Keratinocyte (primary cell): ENCODE results near the gene PHF12. TPM values are rescaled to one million over a fixed set of nuclear protein-coding genes. Genes with fewer than 3 reads are reported as not detected.
A peak's percentile ranks its signal among the peaks of the same experiment; 100 is the strongest.

ENCODE experiments used
- DNase-seq: peaks from one replicate; pipeline ENCODE4 v3.0.0-alpha.2; 2011; ENCODE audit warnings: low read depth, missing footprints, low spot score
- FAIRE-seq: peaks from 2 replicates; lab custom pipeline; 2011; peaks lifted over from hg19 to GRCh38; lab: Jason Lieb, UNC
- H2AFZ ChIP-seq: 2 replicates; pipeline ENCODE4 v1.6.0; 2012; ENCODE audit warnings: low read length, control low read depth, inconsistent platforms; ENCODE audit not compliant: control insufficient read depth
- H3K27ac ChIP-seq: 2 replicates; pipeline ENCODE4 v1.5.1; 2011; ENCODE audit warnings: low read length; ENCODE audit not compliant: control insufficient read depth, insufficient read depth
- H3K27me3 ChIP-seq: 3 replicates; pipeline ENCODE4 v1.6.0; 2011; ENCODE audit warnings: low read length; ENCODE audit not compliant: control insufficient read depth, insufficient read depth; ENCODE audit errors: extremely low read depth
- H3K36me3 ChIP-seq, 2 experiments: 2 replicates in 1 of 2; 3 replicates in 1 of 2; pipeline ENCODE4 v1.5.1; 2011; ENCODE audit warnings: low read length in 2 of 2, mild to moderate bottlenecking in 1 of 2; ENCODE audit not compliant: control insufficient read depth in 2 of 2, insufficient read depth in 2 of 2; ENCODE audit errors: extremely low read depth in 1 of 2
- H3K4me1 ChIP-seq: 3 replicates; pipeline ENCODE4 v1.5.1; 2011; ENCODE audit warnings: low read length; ENCODE audit not compliant: control insufficient read depth, insufficient read depth; ENCODE audit errors: extremely low read depth
- H3K4me2 ChIP-seq: 3 replicates; pipeline ENCODE4 v1.6.0; 2011; ENCODE audit warnings: low read depth, low read length; ENCODE audit not compliant: control insufficient read depth, insufficient read depth; ENCODE audit errors: extremely low read depth
- H3K4me3 ChIP-seq, 3 experiments: fragments of 200-600 bp in 1 of 3; sonication (generic) in 1 of 3; 2 replicates in 2 of 3; 3 replicates in 1 of 3; pipeline ENCODE4 v1.5.1; 2011 to 2016; ENCODE audit warnings: low read length in 3 of 3, mild to moderate bottlenecking in 3 of 3, control low read depth in 2 of 3, inconsistent platforms in 1 of 3, low read depth in 1 of 3, mixed read lengths in 1 of 3, mixed run types in 1 of 3, moderate library complexity in 1 of 3; ENCODE audit not compliant: control insufficient read depth in 2 of 3, insufficient read depth in 2 of 3; ENCODE audit errors: extremely low read depth in 1 of 3
- H3K79me2 ChIP-seq: 2 replicates; pipeline ENCODE4 v1.6.0; 2012; ENCODE audit warnings: low read length; ENCODE audit not compliant: control insufficient read depth, insufficient read depth
- H3K9ac ChIP-seq: 3 replicates; pipeline ENCODE4 v1.6.0; 2011; ENCODE audit warnings: low read length; ENCODE audit not compliant: control insufficient read depth, insufficient read depth; ENCODE audit errors: extremely low read depth
- H3K9me1 ChIP-seq: 3 replicates; pipeline ENCODE4 v1.6.0; 2011; ENCODE audit warnings: low read length; ENCODE audit not compliant: control insufficient read depth, insufficient read depth; ENCODE audit errors: extremely low read depth
- H3K9me3 ChIP-seq: 2 replicates; pipeline ENCODE4 v1.5.1; 2012; ENCODE audit warnings: low read depth, low read length; ENCODE audit not compliant: control insufficient read depth
- H4K20me1 ChIP-seq: 3 replicates; pipeline ENCODE4 v1.6.0; 2011; ENCODE audit warnings: low read length; ENCODE audit not compliant: control insufficient read depth, insufficient read depth; ENCODE audit errors: extremely low read depth
- EZH2 ChIP-seq: IDR thresholded peaks from one replicate; pipeline ENCODE4 v1.6.1; 2012; ENCODE audit warnings: inconsistent platforms, mild to moderate bottlenecking, low read length, moderate library complexity
- dilution Hi-C: fragments of 300-500 bp; cut with MboI; formaldehyde crosslinking; loops from one replicate; pipeline ENCODE4 v1.7.0; 2020; ENCODE audit warnings: low sequenced_read_pairs; ENCODE audit not compliant: extremely low pct_ligation_motif_present
- polyA plus RNA-seq, 5 experiments: library from polyadenylated mRNA; depleted of rRNA in 3 of 5; stranded (reverse) in 3 of 5; stranded (forward) in 1 of 5; unstranded in 1 of 5; fragments of >200 nt; gene quantifications; 1 replicate in 1 of 5; 2 replicates in 3 of 5; 3 replicates in 1 of 5; pipeline versions ENCODE4 v1.2.1 to v1.2.3, GENCODE V29; 2011 to 2012; ENCODE audit warnings: missing spikeins in 2 of 5, low read depth in 1 of 5, low replicate concordance in 1 of 5
- TF ChIP-seq, protein P1 (sequence below), 3 experiments: IDR thresholded peaks in 1 of 3; conservative IDR thresholded peaks in 1 of 3; optimal IDR thresholded peaks in 1 of 3; 2 replicates in 2 of 3; 3 replicates in 1 of 3; pipeline versions ENCODE3 to v1.5.1; 2011; ENCODE audit warnings: low read length in 3 of 3, mild to moderate bottlenecking in 3 of 3, moderate library complexity in 2 of 3, control low read depth in 1 of 3, inconsistent platforms in 1 of 3; ENCODE audit not compliant: insufficient read depth in 2 of 3; ENCODE audit errors: extremely low read depth in 1 of 3

Gene PHF12
- polyA plus RNA-seq, 1 donor (not counting 4 experiments of a cell fraction or from before 2014, with no cell fraction given), result 9.6 TPM

- Histone ChIP-seq H3K4me1 (peaks cover 42% of the 10 kb centered on the region), H3K4me2 (peak overlapping the region; percentile 81), H3K36me3 (peaks cover 2 to 6% of the 10 kb centered on the region in 2 experiments), H3K9ac (no peak overlapping the region), H3K27me3 (no peaks in the 10 kb centered on the region), H3K9me3 (no peaks in the 10 kb centered on the region), H3K9me1 (no peaks in the 10 kb centered on the region), H3K27ac (peak overlapping the region; percentile 85), H4K20me1 (no peaks in the 10 kb centered on the region), H3K4me3 (peak overlapping the region in 2 of 3 experiments; percentile 87 to 88), H2AFZ (no peak overlapping the region), H3K79me2 (peaks cover 81% of the 10 kb centered on the region)
- dilution Hi-C loops, result no loop called here
- TF ChIP-seq, protein P1, sequence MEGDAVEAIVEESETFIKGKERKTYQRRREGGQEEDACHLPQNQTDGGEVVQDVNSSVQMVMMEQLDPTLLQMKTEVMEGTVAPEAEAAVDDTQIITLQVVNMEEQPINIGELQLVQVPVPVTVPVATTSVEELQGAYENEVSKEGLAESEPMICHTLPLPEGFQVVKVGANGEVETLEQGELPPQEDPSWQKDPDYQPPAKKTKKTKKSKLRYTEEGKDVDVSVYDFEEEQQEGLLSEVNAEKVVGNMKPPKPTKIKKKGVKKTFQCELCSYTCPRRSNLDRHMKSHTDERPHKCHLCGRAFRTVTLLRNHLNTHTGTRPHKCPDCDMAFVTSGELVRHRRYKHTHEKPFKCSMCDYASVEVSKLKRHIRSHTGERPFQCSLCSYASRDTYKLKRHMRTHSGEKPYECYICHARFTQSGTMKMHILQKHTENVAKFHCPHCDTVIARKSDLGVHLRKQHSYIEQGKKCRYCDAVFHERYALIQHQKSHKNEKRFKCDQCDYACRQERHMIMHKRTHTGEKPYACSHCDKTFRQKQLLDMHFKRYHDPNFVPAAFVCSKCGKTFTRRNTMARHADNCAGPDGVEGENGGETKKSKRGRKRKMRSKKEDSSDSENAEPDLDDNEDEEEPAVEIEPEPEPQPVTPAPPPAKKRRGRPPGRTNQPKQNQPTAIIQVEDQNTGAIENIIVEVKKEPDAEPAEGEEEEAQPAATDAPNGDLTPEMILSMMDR (optimal IDR thresholded peaks at IDR 0.05 in 1 of 3, IDR thresholded peaks at IDR 0.05 in 1 of 3, conservative IDR thresholded peaks at IDR 0.05 in 1 of 3; ENCODE audit: extremely low read depth in 1 of 3, insufficient read depth in 2 of 3, low read length in 3 of 3), result no peak
- FAIRE-seq (no peak), DNase-seq (no peak)
Observed at GRCh38 chr17:28947639-28948038, 3.7 kb downstream of the PHF12 start.

DNA sequence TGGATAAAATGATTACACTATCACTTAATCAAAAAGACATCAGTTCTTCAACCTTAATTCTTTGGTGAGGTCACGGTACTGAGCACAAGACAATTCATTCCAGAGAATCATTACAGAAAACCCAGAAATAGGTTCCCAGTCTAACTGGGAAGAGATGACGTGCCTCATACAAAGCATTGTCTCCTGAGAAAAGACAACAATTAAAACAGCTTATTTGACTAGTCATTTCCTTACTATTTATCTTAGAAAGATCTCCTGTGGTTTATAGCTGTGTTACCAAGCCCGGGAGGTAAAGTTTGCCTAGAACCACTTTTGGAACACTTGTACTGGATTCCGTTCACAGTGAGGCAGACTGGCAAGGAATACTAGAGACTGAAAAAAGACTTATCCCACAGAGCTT is 5.1 kb downstream of the PHF12 start:
- FAIRE-seq (peak; percentile 67), DNase-seq (no peak)
- H3K9ac ChIP-seq, result peak overlapping the region; percentile 23
- peak overlapping the region; percentile 65 for H3K27ac ChIP-seq
- no peak overlapping the region for H2AFZ ChIP-seq
- H3K27me3 ChIP-seq, result no peaks in the 10 kb centered on the region
- peak overlapping the region; percentile 2 for H3K4me2 ChIP-seq
- no peaks in the 10 kb centered on the region for H3K9me3 ChIP-seq
- no peak overlapping the region for H3K4me3 ChIP-seq
- H3K79me2 ChIP-seq, result peaks cover 93% of the 10 kb centered on the region
- H3K36me3 ChIP-seq, result peaks cover 4 to 6% of the 10 kb centered on the region in 2 experiments
- H3K4me1 ChIP-seq, result peaks cover 40% of the 10 kb centered on the region
- TF ChIP-seq EZH2, result no peak
- TF ChIP-seq, protein P1 (optimal IDR thresholded peaks at IDR 0.05 in 1 of 3, IDR thresholded peaks at IDR 0.05 in 1 of 3, conservative IDR thresholded peaks at IDR 0.05 in 1 of 3; ENCODE audit: extremely low read depth in 1 of 3, insufficient read depth in 2 of 3, low read length in 3 of 3), result no peak
- no peaks in the 10 kb centered on the region for H4K20me1 ChIP-seq
- H3K9me1 ChIP-seq, result no peaks in the 10 kb centered on the region
- dilution Hi-C loops, result no loop called here
